ENCODE data around the gene ODC1. TPM values are rescaled to one million over a fixed set of nuclear protein-coding genes. Genes with fewer than 3 reads are reported as not detected.

ODC1 gene
- total RNA-seq, 4 donors from 2014 or later: 16.5 to 76.6 (median 40.8) TPM

DNA sequence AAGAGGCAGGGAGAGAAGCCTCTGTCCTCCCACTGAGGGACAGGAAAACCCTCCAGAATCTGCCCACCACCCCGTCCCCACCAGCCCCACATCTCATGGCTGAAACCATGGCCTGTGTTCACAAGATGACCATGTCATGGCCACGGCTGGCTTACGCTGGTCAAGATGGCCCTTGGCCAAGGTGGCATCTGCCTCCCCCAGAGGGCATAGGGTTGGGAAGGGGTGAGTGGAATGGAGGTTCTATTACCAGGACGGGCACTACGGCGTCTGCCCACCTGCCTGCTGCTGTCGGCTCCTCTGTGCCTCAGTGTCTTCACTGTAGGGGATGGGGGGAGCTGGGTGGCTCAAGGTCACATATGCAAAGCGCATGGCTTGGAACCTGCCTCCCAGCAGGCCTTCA lies 19.8 kb downstream of the ODC1 start:
- Histone ChIP-seq H3K4me3 (no peak overlapping the region), H3K36me3 (peaks cover 25% of the 10 kb centered on the region), H3K9me3 (no peaks in the 10 kb centered on the region), H3K4me1 (peaks cover 15% of the 10 kb centered on the region), H3K27ac (no peak overlapping the region), H3K27me3 (peaks cover 5% of the 10 kb centered on the region)
- DNase-seq (ENCODE audit: low spot score in 2 of 2): no peak
- TF ChIP-seq POLR2A (IDR thresholded peaks at IDR 0.05): no peak
- TF ChIP-seq CTCF (IDR thresholded peaks at IDR 0.05): no peak
- no peak for TF ChIP-seq EP300 (IDR thresholded peaks at IDR 0.05)
- TF ChIP-seq POLR2AphosphoS5 (IDR thresholded peaks at IDR 0.05): no peak
- 95% methylated on average over 8 of the region's 8 CpGs for WGBS

- TF ChIP-seq CTCF (IDR thresholded peaks at IDR 0.05) (no peak), POLR2AphosphoS5 (IDR thresholded peaks at IDR 0.05) (no peak)
- Histone ChIP-seq H3K27ac (no peak overlapping the region), H3K36me3 (peaks cover 28% of the 10 kb centered on the region), H3K9me3 (no peaks in the 10 kb centered on the region), H3K4me3 (no peak overlapping the region), H3K4me1 (peaks cover 11% of the 10 kb centered on the region), H3K27me3 (peaks cover 5% of the 10 kb centered on the region)
- WGBS: 64% methylated on average over 17 of the region's 17 CpGs
- DNase-seq (ENCODE audit: low spot score in 2 of 2): no peak
Measured at GRCh38 chr2:10427618-10427949, 20.5 kb downstream of the ODC1 start.

DNA sequence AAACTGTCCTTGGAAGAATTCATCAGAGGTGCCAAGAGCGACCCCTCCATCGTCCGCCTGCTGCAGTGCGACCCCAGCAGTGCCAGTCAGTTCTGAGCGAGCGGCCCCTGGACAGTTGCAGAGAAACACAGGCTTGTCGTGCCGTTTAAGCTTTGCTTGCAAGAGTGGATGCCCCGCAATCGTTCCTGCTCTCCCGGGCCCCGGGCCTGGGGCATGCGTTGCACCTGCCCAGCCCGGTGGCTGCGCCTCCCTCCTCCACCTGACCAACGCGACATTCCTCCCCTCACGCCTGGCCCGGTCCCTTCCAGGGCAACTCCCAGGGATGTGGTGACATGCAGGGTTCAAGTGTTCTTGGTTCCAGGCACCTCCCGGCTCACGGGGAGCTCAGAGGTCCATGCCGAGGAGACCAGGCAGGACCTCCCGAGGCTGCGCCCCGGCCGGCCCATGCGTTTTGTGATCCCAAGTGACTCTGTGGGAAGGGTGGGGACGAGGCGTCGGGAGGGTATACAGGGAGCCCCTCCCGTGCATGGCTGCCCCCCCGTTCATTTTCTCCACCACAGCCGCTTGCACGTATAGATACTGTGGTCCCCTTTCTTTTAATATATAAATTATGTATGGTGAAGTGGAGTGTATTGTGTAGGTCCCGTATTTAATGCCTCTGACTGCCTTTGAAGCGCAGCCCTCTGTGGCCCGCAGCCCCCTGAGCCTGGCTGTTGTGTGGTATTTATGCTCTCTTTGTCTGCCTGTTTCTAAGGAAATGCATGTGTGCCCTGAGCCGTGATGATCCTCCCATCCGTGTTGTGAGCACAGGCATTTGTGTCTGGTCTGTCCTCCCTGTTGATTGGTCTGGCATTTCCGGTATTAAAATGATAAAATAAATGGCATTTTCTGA lies 21.2 kb downstream of the ODC1 start:
- H3K27me3 ChIP-seq: peaks cover 1% of the 10 kb centered on the region
- no peaks in the 10 kb centered on the region for H3K9me3 ChIP-seq
- H3K4me3 ChIP-seq: no peak overlapping the region
- WGBS: 87% methylated on average over 35 of the region's 40 CpGs
- peaks cover 5% of the 10 kb centered on the region for H3K4me1 ChIP-seq
- no peak overlapping the region for H3K27ac ChIP-seq
- DNase-seq (ENCODE audit: low spot score in 2 of 2): no peak
- H3K36me3 ChIP-seq: peaks cover 28% of the 10 kb centered on the region
- TF ChIP-seq POLR2A (IDR thresholded peaks at IDR 0.05) (no peak), EP300 (IDR thresholded peaks at IDR 0.05) (no peak), CTCF (IDR thresholded peaks at IDR 0.05) (no peak), POLR2AphosphoS5 (IDR thresholded peaks at IDR 0.05) (no peak)

- no peak for DNase-seq (ENCODE audit: low spot score in 2 of 2)
- H3K27ac ChIP-seq: no peak overlapping the region
- no peaks in the 10 kb centered on the region for H3K27me3 ChIP-seq
- TF ChIP-seq POLR2AphosphoS5 (IDR thresholded peaks at IDR 0.05): no peak
- TF ChIP-seq EP300 (IDR thresholded peaks at IDR 0.05): no peak
- TF ChIP-seq POLR2A (IDR thresholded peaks at IDR 0.05): no peak
- no peak for TF ChIP-seq CTCF (IDR thresholded peaks at IDR 0.05)
- 87% methylated on average over 8 of the region's 10 CpGs for WGBS
- no peaks in the 10 kb centered on the region for H3K9me3 ChIP-seq
- H3K36me3 ChIP-seq: peaks cover 31% of the 10 kb centered on the region
- H3K4me1 ChIP-seq: no peaks in the 10 kb centered on the region
- H3K4me3 ChIP-seq: no peak overlapping the region
Measured at GRCh38 chr2:10425699-10426098, 22.4 kb downstream of the ODC1 start.

GRCh38 chr2:10424916-10425505 lies 23.1 kb downstream of the ODC1 start:
- 80% methylated on average over 1 of the region's 8 CpGs for WGBS
- no peak overlapping the region for H3K27ac ChIP-seq
- no peaks in the 10 kb centered on the region for H3K9me3 ChIP-seq
- TF ChIP-seq POLR2A (IDR thresholded peaks at IDR 0.05): no peak
- no peak for TF ChIP-seq POLR2AphosphoS5 (IDR thresholded peaks at IDR 0.05)
- no peak for TF ChIP-seq CTCF (IDR thresholded peaks at IDR 0.05)
- TF ChIP-seq EP300 (IDR thresholded peaks at IDR 0.05): no peak
- no peaks in the 10 kb centered on the region for H3K27me3 ChIP-seq
- DNase-seq (ENCODE audit: low spot score in 2 of 2): no peak
- H3K36me3 ChIP-seq: peaks cover 31% of the 10 kb centered on the region
- no peaks in the 10 kb centered on the region for H3K4me1 ChIP-seq
- H3K4me3 ChIP-seq: no peak overlapping the region
